NB4 (cell line): ENCODE results near the gene KCNK3.

ENCODE experiments used
- DNase-seq: peaks from one replicate; pipeline ENCODE4 v3.0.0; 2010; ENCODE audit warnings: low read depth
- H3K4me3 ChIP-seq: one replicate; pipeline ENCODE4 v1.5.1; 2011; ENCODE audit warnings: mild to moderate bottlenecking, low read depth, low read length, moderate library complexity
- CTCF ChIP-seq: IDR thresholded peaks from one replicate; pipeline ENCODE4 v1.5.1; 2012; ENCODE audit warnings: low read depth, low read length
- MAX ChIP-seq: IDR thresholded peaks from 2 replicates; pipeline ENCODE4 v1.6.1; 2011; ENCODE audit warnings: low read depth, low read length
- MYC ChIP-seq: IDR thresholded peaks from 2 replicates; pipeline ENCODE4 v1.6.1; 2011; ENCODE audit warnings: low read depth, low read length
- POLR2A ChIP-seq: IDR thresholded peaks from 2 replicates; pipeline ENCODE4 v1.6.1; 2011; ENCODE audit warnings: mild to moderate bottlenecking; ENCODE audit not compliant: insufficient read length; ENCODE audit errors: extremely low read depth

The KCNK3 gene

GRCh38 chr2:26720322-26721114 lies 28.0 kb downstream of the KCNK3 start:
- no peak for TF ChIP-seq MYC
- no peak for TF ChIP-seq POLR2A
- TF ChIP-seq CTCF: no peak
- no peak for TF ChIP-seq MAX
- no peak overlapping the region for H3K4me3 ChIP-seq
- DNase-seq: no peak

- no peak overlapping the region for H3K4me3 ChIP-seq
- no peak for DNase-seq
Measured at GRCh38 chr2:26721115-26722032, 28.9 kb downstream of the KCNK3 start.

GRCh38 chr2:26722328-26722727 lies 29.8 kb downstream of the KCNK3 start:
- no peak for TF ChIP-seq POLR2A
- no peak for TF ChIP-seq MYC
- no peak for TF ChIP-seq MAX
- no peak for TF ChIP-seq CTCF
- no peak overlapping the region for H3K4me3 ChIP-seq
- no peak for DNase-seq

More at GRCh38 chr2:26721115-26722032, 28.9 kb downstream of the KCNK3 start:
- TF ChIP-seq MAX (no peak), CTCF (no peak), POLR2A (no peak), MYC (no peak)

GRCh38 chr2:26722911-26723310 lies 30.4 kb downstream of the KCNK3 start:
- DNase-seq: no peak
- TF ChIP-seq POLR2A (no peak), CTCF (no peak), MAX (no peak), MYC (no peak)
- H3K4me3 ChIP-seq: no peak overlapping the region

- TF ChIP-seq CTCF (no peak), POLR2A (no peak), MAX (no peak), MYC (no peak)
- H3K4me3 ChIP-seq: no peak overlapping the region
- no peak for DNase-seq
Measured at GRCh38 chr2:26723475-26723874, 31.0 kb downstream of the KCNK3 start.
